PC-3 (cell line): ENCODE data around the gene CKAP4. TPM values are rescaled to one million over a fixed set of nuclear protein-coding genes. Genes with fewer than 3 reads are reported as not detected.

ENCODE experiments used
- ATAC-seq: fragments of 200-7000 bp; cut with Tn5 transposase; 2 replicates; pipeline ENCODE4 v1.9.1; 2020; ENCODE audit warnings: mild to moderate bottlenecking, moderate library complexity
- BruUV-seq: library from RNA; stranded (reverse); fragments of 400-500 nt; replicated peaks from 2 replicates; lab custom pipeline; 2021; lab: Mats Ljungman, UMichigan
- CTCF ChIA-PET: fragments of 300-600 bp; sonication (Branson Sonifier 250); formaldehyde crosslinking; loops from one replicate; lab custom pipeline; 2022; ENCODE audit warnings: antibody characterized with exemption; lab: Charles Lee
- POLR2A ChIA-PET: fragments of 300-600 bp; sonication (Branson Sonifier 250); formaldehyde crosslinking; loops from one replicate; lab custom pipeline; 2022; ENCODE audit warnings: antibody characterized with exemption; ENCODE audit not compliant: unreplicated experiment; lab: Charles Lee
- DNase-seq: peaks from one replicate; pipeline ENCODE4 v3.0.0-alpha.2; 2015
- H2AFZ ChIP-seq: fragments of 300-600 bp; sonication (generic); 2 replicates; pipeline ENCODE4 v1.6.0; 2016; ENCODE audit warnings: antibody characterized with exemption, low read length
- H3F3A ChIP-seq: fragments of 300-600 bp; sonication (generic); one replicate; pipeline ENCODE4 v1.6.0; 2017; ENCODE audit warnings: antibody characterized with exemption, low read length, control low read depth, mild to moderate bottlenecking; ENCODE audit not compliant: unreplicated experiment
- H3K27ac ChIP-seq: fragments of 300-600 bp; sonication (generic); 2 replicates; pipeline ENCODE4 v1.5.1; 2016; ENCODE audit warnings: mild to moderate bottlenecking, low read length
- H3K27me3 ChIP-seq: fragments of 300-600 bp; sonication (generic); 2 replicates; pipeline ENCODE4 v1.6.1; 2016; ENCODE audit warnings: low read length, mixed read lengths
- H3K36me3 ChIP-seq: fragments of 300-600 bp; sonication (generic); 2 replicates; pipeline ENCODE4 v1.6.1; 2016; ENCODE audit warnings: low read depth, mixed run types, low read length, mixed read lengths
- H3K4me1 ChIP-seq: fragments of 300-600 bp; sonication (generic); 2 replicates; pipeline ENCODE4 v1.5.1; 2016; ENCODE audit warnings: low read length; ENCODE audit not compliant: insufficient read depth
- H3K4me2 ChIP-seq: fragments of 300-600 bp; sonication (generic); 2 replicates; pipeline ENCODE4 v1.6.0; 2016; ENCODE audit warnings: low read length
- H3K4me3 ChIP-seq: fragments of 300-600 bp; sonication (generic); 2 replicates; pipeline ENCODE4 v1.5.1; 2016; ENCODE audit warnings: mild to moderate bottlenecking, low read length, mixed read lengths
- H3K79me2 ChIP-seq: fragments of 300-600 bp; sonication (generic); 2 replicates; pipeline ENCODE4 v1.6.1; 2017; ENCODE audit warnings: low read length, mixed read lengths
- H3K9ac ChIP-seq: fragments of 300-600 bp; sonication (generic); 2 replicates; pipeline ENCODE4 v1.6.0; 2016; ENCODE audit warnings: mild to moderate bottlenecking, low read length
- H3K9me2 ChIP-seq: fragments of 300-600 bp; sonication (generic); replicated peaks from 2 replicates; pipeline ENCODE4 v1.6.1; 2016; ENCODE audit warnings: mixed run types, low read length, mixed read lengths
- H3K9me3 ChIP-seq: fragments of 300-600 bp; sonication (generic); 2 replicates; pipeline ENCODE4 v1.6.1; 2016; ENCODE audit warnings: low read length, mixed read lengths
- H4K20me1 ChIP-seq: fragments of 300-600 bp; sonication (generic); 2 replicates; pipeline ENCODE4 v1.6.1; 2016; ENCODE audit warnings: low read length, mixed read lengths
- EZH2 ChIP-seq: fragments of 300-600 bp; sonication (generic); IDR thresholded peaks from one replicate; pipeline ENCODE4 v1.6.1; 2017; ENCODE audit warnings: antibody characterized with exemption, mild to moderate bottlenecking, low read length; ENCODE audit not compliant: unreplicated experiment
- EZH2phosphoT487 ChIP-seq: fragments of 300-600 bp; sonication (generic); IDR thresholded peaks from 2 replicates; pipeline ENCODE4 v1.6.1; 2018; ENCODE audit warnings: mild to moderate bottlenecking, antibody characterized with exemption, low read length, borderline replicate concordance
- intact Hi-C: fragments of 100-400 bp; cut with micrococcal nuclease; formaldehyde crosslinking; loops from 2 replicates; pipeline ENCODE4 v1.9.0; 2023
- total RNA-seq: library from RNA; depleted of rRNA; stranded (reverse); fragments of >200 nt; gene quantifications from 2 replicates; pipeline ENCODE4 v1.2.3, GENCODE V29; 2014
- TF ChIP-seq, protein P1 (sequence below): fragments of 300-600 bp; sonication (generic); conservative IDR thresholded peaks from 2 replicates; pipeline ENCODE4 v1.5.1; 2017; ENCODE audit warnings: antibody characterized with exemption, low read depth, mild to moderate bottlenecking, low read length

Gene CKAP4
- total RNA-seq, 1 experiment from 2014 or later, result 76.3 TPM

DNA sequence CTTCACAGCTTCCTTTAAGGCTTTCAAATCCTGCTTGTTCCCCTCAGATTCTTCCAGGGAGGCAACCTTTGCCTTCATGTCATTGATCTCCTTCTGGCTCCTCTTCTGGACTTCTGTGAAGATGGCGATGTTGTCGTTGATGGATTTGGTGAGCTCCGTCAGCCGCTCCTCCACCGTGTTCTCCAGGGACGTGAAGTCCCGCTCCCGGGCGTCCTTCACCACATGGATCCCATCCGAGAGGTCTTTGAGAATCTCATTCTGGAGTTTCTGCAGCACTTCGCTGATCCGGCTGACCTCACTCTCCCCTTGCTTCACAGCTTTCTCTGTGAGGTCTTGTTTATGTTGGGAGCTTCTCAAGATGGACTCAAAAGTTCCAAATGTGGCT is 7.9 kb downstream of the CKAP4 start:
- Histone ChIP-seq H3K27ac (no peak overlapping the region), H3K4me2 (no peak overlapping the region), H3K9ac (no peak overlapping the region), H3K9me2 (no peaks in the 10 kb centered on the region), H3K36me3 (peaks cover 45% of the 10 kb centered on the region; the same call in 1 of the 2 replicates), H2AFZ (no peak overlapping the region), H3K79me2 (peaks cover 44% of the 10 kb centered on the region), H3F3A (no peaks in the 10 kb centered on the region), H4K20me1 (peaks cover 9% of the 10 kb centered on the region), H3K9me3 (no peaks in the 10 kb centered on the region), H3K4me3 (no peak overlapping the region), H3K27me3 (no peaks in the 10 kb centered on the region), H3K4me1 (peaks cover 4% of the 10 kb centered on the region)
- intact Hi-C loops, result no loop called here
- no TSS peak for BruUV-seq
- no peak for DNase-seq
- ATAC-seq, result no peak
- ChIA-PET POLR2A (no interaction called here), CTCF (no interaction called here)
- TF ChIP-seq, protein P1, sequence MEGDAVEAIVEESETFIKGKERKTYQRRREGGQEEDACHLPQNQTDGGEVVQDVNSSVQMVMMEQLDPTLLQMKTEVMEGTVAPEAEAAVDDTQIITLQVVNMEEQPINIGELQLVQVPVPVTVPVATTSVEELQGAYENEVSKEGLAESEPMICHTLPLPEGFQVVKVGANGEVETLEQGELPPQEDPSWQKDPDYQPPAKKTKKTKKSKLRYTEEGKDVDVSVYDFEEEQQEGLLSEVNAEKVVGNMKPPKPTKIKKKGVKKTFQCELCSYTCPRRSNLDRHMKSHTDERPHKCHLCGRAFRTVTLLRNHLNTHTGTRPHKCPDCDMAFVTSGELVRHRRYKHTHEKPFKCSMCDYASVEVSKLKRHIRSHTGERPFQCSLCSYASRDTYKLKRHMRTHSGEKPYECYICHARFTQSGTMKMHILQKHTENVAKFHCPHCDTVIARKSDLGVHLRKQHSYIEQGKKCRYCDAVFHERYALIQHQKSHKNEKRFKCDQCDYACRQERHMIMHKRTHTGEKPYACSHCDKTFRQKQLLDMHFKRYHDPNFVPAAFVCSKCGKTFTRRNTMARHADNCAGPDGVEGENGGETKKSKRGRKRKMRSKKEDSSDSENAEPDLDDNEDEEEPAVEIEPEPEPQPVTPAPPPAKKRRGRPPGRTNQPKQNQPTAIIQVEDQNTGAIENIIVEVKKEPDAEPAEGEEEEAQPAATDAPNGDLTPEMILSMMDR, result no peak
- TF ChIP-seq EZH2 (no peak), EZH2phosphoT487 (no peak)

DNA sequence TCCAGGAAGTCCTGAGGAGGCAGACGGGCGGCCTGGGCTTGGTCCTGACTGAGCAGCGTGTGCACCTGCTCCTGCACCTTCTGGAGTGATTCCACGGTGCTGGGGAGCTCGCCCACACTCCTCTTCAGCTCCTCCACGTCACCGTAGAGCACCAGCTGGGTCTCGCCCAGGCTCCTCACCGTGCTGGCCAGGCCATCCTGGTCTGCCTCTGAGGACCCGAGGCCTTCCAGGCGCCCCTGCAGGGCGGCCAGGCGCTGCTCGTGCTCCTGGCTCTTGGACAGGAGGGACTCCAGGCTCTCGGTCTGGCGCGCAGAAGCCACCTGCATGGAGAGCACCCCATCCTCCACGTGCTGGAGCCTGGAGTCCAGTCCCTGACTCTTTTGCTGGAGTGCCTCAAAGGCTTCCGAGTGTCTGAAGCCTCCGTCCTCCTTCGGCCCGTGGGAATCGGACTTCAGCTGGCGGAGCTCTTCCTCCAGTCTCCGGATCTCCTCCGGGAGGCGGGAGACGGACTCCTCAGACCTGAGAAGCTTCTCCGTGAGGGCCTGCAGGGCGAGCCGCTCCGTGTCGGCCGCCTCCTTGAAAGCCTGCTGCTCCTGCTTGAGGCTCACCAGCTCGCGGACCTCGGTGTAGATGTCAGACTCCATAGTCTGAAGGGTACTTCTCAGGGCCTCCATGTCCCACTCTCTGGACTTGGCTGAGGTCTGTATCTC is 8.4 kb downstream of the CKAP4 start:
- ATAC-seq (no peak), DNase-seq (no peak)
- H3K27ac ChIP-seq, result no peak overlapping the region
- TF ChIP-seq, protein P1, result no peak
- TF ChIP-seq EZH2phosphoT487, result no peak
- ChIA-PET CTCF (no interaction called here), POLR2A (interaction anchor here (0.6 kb wide), 1 partner anchor 628 kb away, joined by 17 read pairs; no protein-coding TSS in a partner anchor)
- no peak overlapping the region for H3K4me3 ChIP-seq
- no peak overlapping the region for H3K9ac ChIP-seq
- H3F3A ChIP-seq, result no peaks in the 10 kb centered on the region
- intact Hi-C loops, result no loop called here
- H2AFZ ChIP-seq, result no peak overlapping the region
- no peaks in the 10 kb centered on the region for H3K4me1 ChIP-seq
- H4K20me1 ChIP-seq, result peaks cover 5% of the 10 kb centered on the region; the same call in 1 of the 2 replicates
- H3K36me3 ChIP-seq, result peaks cover 45% of the 10 kb centered on the region; the same call in 1 of the 2 replicates
- no peaks in the 10 kb centered on the region for H3K9me3 ChIP-seq
- peaks cover 38% of the 10 kb centered on the region for H3K79me2 ChIP-seq
- no peak overlapping the region for H3K4me2 ChIP-seq
- H3K9me2 ChIP-seq, result no peaks in the 10 kb centered on the region
- BruUV-seq, result no TSS peak
- no peaks in the 10 kb centered on the region for H3K27me3 ChIP-seq

DNA sequence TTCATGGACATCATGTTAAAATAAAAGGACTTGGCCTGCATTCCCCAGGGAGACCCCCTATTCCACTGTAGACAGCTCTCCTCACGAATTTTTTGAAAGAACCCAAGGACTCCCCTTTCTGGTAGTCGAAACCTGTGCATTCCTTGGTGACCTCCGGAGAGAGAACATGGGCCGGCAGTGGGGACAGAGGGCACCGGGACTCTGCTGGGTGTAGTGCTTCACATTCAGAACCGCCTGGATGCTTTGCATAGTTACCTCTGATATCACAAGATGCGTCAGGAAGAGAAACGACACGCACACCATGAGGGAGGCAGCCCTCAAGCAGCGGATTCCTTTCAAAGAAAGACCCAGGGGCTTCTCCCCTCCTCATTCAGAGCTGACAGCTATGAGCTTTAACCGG is 9.7 kb downstream of the CKAP4 start:
- no TSS peak for BruUV-seq
- H3K27ac ChIP-seq, result no peak overlapping the region
- H3K9me3 ChIP-seq, result no peaks in the 10 kb centered on the region
- H3K9ac ChIP-seq, result no peak overlapping the region
- intact Hi-C loops, result no loop called here
- ChIA-PET CTCF (no interaction called here), POLR2A (no interaction called here)
- no peaks in the 10 kb centered on the region for H3K4me1 ChIP-seq
- DNase-seq (no peak), ATAC-seq (no peak)
- H2AFZ ChIP-seq, result no peak overlapping the region
- no peaks in the 10 kb centered on the region for H3F3A ChIP-seq
- TF ChIP-seq EZH2phosphoT487 (no peak), EZH2 (no peak)
- TF ChIP-seq, protein P1, result no peak
- peaks cover 36% of the 10 kb centered on the region; the same call in 1 of the 2 replicates for H3K36me3 ChIP-seq
- peaks cover 26% of the 10 kb centered on the region for H3K79me2 ChIP-seq
- no peak overlapping the region for H3K4me2 ChIP-seq
- H3K4me3 ChIP-seq, result no peak overlapping the region
- H3K27me3 ChIP-seq, result no peaks in the 10 kb centered on the region
- no peaks in the 10 kb centered on the region for H3K9me2 ChIP-seq
- 0 out of 2 replicates have a peak, but pooled peaks cover 5% of the 10 kb centered on the region for H4K20me1 ChIP-seq
